SK-N-SH treated with all-trans-retinoic acid at 6 μM for 48 hours (cell line): ENCODE results near the gene ACADSB.

Experiments used
- ATAC-seq: fragments of 200-7000 bp; cut with Tn5 transposase; 3 replicates; pipeline ENCODE4 v1.9.1; 2020; ENCODE audit warnings: mild to moderate bottlenecking, moderate library complexity
- ARNTL ChIP-seq: fragments of 450-650 bp; formaldehyde crosslinking; IDR thresholded peaks from 2 replicates; pipeline ENCODE4 v1.5.0; 2020; ENCODE audit warnings: low read depth, mild to moderate bottlenecking, moderate library complexity, borderline replicate concordance
- BACH2 ChIP-seq: fragments of 250-450 bp; sonication (Bioruptor Pico); IDR thresholded peaks from 2 replicates; pipeline ENCODE4 v1.9.0; 2021; ENCODE audit warnings: mild to moderate bottlenecking, borderline replicate concordance
- CREB5 ChIP-seq: fragments of 250-450 bp; sonication (Bioruptor Pico); IDR thresholded peaks from 2 replicates; pipeline ENCODE4 v1.5.1; 2020; ENCODE audit warnings: low read depth, mild to moderate bottlenecking, moderate library complexity
- CSDC2 ChIP-seq: fragments of 250-450 bp; sonication (Bioruptor Pico); IDR thresholded peaks from 2 replicates; pipeline ENCODE4 v1.5.0; 2020; ENCODE audit warnings: mild to moderate bottlenecking, moderate library complexity
- CSRNP3 ChIP-seq: fragments of 250-450 bp; sonication (Bioruptor Pico); IDR thresholded peaks from 2 replicates; pipeline ENCODE4 v1.5.1; 2021; ENCODE audit warnings: mild to moderate bottlenecking, moderate library complexity
- ESRRG ChIP-seq: fragments of 250-450 bp; sonication (Bioruptor Pico); IDR thresholded peaks from 2 replicates; pipeline ENCODE4 v1.6.1; 2021; ENCODE audit warnings: mild to moderate bottlenecking
- GLIS3 ChIP-seq: fragments of 250-450 bp; sonication (Bioruptor Pico); IDR thresholded peaks from 2 replicates; pipeline ENCODE4 v1.5.0; 2020; ENCODE audit warnings: mild to moderate bottlenecking, moderate library complexity
- ISL1 ChIP-seq: fragments of 250-450 bp; sonication (Bioruptor Pico); IDR thresholded peaks from 2 replicates; pipeline ENCODE4 v2.1.2; 2022; ENCODE audit warnings: mild to moderate bottlenecking, moderate library complexity
- OSR1 ChIP-seq: fragments of 250-450 bp; sonication (Bioruptor Pico); IDR thresholded peaks from 2 replicates; pipeline ENCODE4 v1.8.0; 2022; ENCODE audit warnings: moderate library complexity, mild to moderate bottlenecking, inconsistent platforms
- POU6F1 ChIP-seq: fragments of 250-450 bp; sonication (Bioruptor Pico); IDR thresholded peaks from 2 replicates; pipeline ENCODE4 v1.8.0; 2021; ENCODE audit warnings: low read depth, mild to moderate bottlenecking, moderate library complexity, borderline replicate concordance
- PPARA ChIP-seq: fragments of 250-450 bp; sonication (Bioruptor Pico); IDR thresholded peaks from 2 replicates; pipeline ENCODE4 v1.5.0; 2020; ENCODE audit warnings: mild to moderate bottlenecking, borderline replicate concordance
- RARB ChIP-seq: fragments of 250-450 bp; sonication (Bioruptor Pico); IDR thresholded peaks from 2 replicates; pipeline ENCODE4 v1.8.0; 2021; ENCODE audit warnings: mild to moderate bottlenecking, moderate library complexity
- SNAI2 ChIP-seq: fragments of 250-450 bp; sonication (Bioruptor Pico); IDR thresholded peaks from 2 replicates; pipeline ENCODE4 v1.5.0; 2020; ENCODE audit warnings: mild to moderate bottlenecking, moderate library complexity
- TCF4 ChIP-seq: fragments of 250-450 bp; sonication (Bioruptor Pico); IDR thresholded peaks from 2 replicates; pipeline ENCODE4 v1.8.0; 2021; ENCODE audit warnings: mild to moderate bottlenecking, moderate library complexity, borderline replicate concordance
- TOX ChIP-seq: fragments of 250-450 bp; sonication (Bioruptor Pico); IDR thresholded peaks from 2 replicates; pipeline ENCODE4 v1.8.0; 2021; ENCODE audit warnings: mild to moderate bottlenecking, moderate library complexity, borderline replicate concordance
- TSHZ2 ChIP-seq: fragments of 250-450 bp; sonication (Bioruptor Pico); IDR thresholded peaks from 2 replicates; pipeline ENCODE4 v1.5.0; 2020; ENCODE audit warnings: mild to moderate bottlenecking, moderate library complexity
- ZC3H10 ChIP-seq: fragments of 250-450 bp; sonication (Bioruptor Pico); IDR thresholded peaks from 2 replicates; pipeline ENCODE4 v1.5.1; 2021; ENCODE audit warnings: mild to moderate bottlenecking, moderate library complexity
- ZFP30 ChIP-seq: fragments of 450-650 bp; formaldehyde crosslinking; IDR thresholded peaks from 2 replicates; pipeline ENCODE4 v1.5.0; 2022; ENCODE audit warnings: mild to moderate bottlenecking, moderate library complexity
- ZNF565 ChIP-seq: fragments of 450-650 bp; formaldehyde crosslinking; conservative IDR thresholded peaks from 2 replicates; pipeline ENCODE4 v1.5.0; 2020; ENCODE audit warnings: low read depth, mild to moderate bottlenecking, moderate library complexity
- ZNF70 ChIP-seq: fragments of 450-650 bp; formaldehyde crosslinking; IDR thresholded peaks from 2 replicates; pipeline ENCODE4 v1.5.0; 2020; ENCODE audit warnings: mild to moderate bottlenecking, moderate library complexity
- ZNF8 ChIP-seq: fragments of 450-650 bp; formaldehyde crosslinking; IDR thresholded peaks from 2 replicates; pipeline ENCODE4 v1.5.0; 2020; ENCODE audit warnings: mild to moderate bottlenecking, moderate library complexity

ACADSB gene

GRCh38 chr10:123008355-123009104, at the start of gene ACADSB, which contains the start of gene IKZF5:
Gene ACADSB (plus strand): TSS chr10:123009006. CDS start chr10:123009030, 24 bp downstream.
Gene IKZF5 (minus strand): TSS chr10:123008795. CDS start chr10:122998625, 10,170 bp downstream.
- TF ChIP-seq PPARA = no peak
- no peak for TF ChIP-seq ZFP30
- no peak for TF ChIP-seq ZNF8 (CRISPR knock-in tag)
- no peak for TF ChIP-seq TCF4 (CRISPR knock-in tag)
- no peak for TF ChIP-seq CSRNP3 (CRISPR knock-in tag)
- peak; percentile 97 for ATAC-seq

- TF ChIP-seq ESRRG (CRISPR knock-in tag) (no peak), TOX (CRISPR knock-in tag) (no peak), ZNF70 (no peak), GLIS3 (no peak)
- no peak for ATAC-seq
These were observed 46.4 kb upstream of the ACADSB start for GRCh38 chr10:122962405-122962804.

- no peak for TF ChIP-seq CREB5 (CRISPR knock-in tag)
- TF ChIP-seq CSDC2 (CRISPR knock-in tag) = no peak
- TF ChIP-seq BACH2 (CRISPR knock-in tag) = no peak
- no peak for TF ChIP-seq ZNF565
- TF ChIP-seq ESRRG (CRISPR knock-in tag) = no peak
- no peak for TF ChIP-seq RARB (CRISPR knock-in tag)
- no peak for TF ChIP-seq ZNF8 (CRISPR knock-in tag)
- TF ChIP-seq TCF4 (CRISPR knock-in tag) = no peak
- no peak for TF ChIP-seq TOX (CRISPR knock-in tag)
- TF ChIP-seq PPARA = no peak
- TF ChIP-seq ZFP30 = no peak
- TF ChIP-seq ARNTL (CRISPR knock-in tag) = no peak
- no peak for ATAC-seq
These were observed 41.9 kb upstream of the ACADSB start for GRCh38 chr10:122966879-122967278.

GRCh38 chr10:122968698-122969097, 40.1 kb upstream of the ACADSB start:
- TF ChIP-seq ISL1 (CRISPR knock-in tag) (no peak), TSHZ2 (CRISPR knock-in tag) (no peak), ZFP30 (no peak), CSRNP3 (CRISPR knock-in tag) (no peak), BACH2 (CRISPR knock-in tag) (no peak), ZC3H10 (CRISPR knock-in tag) (no peak), CSDC2 (CRISPR knock-in tag) (no peak), ZNF565 (no peak), TOX (CRISPR knock-in tag) (no peak), ZNF70 (no peak), TCF4 (CRISPR knock-in tag) (no peak), OSR1 (no peak), RARB (CRISPR knock-in tag) (no peak), ZNF8 (CRISPR knock-in tag) (no peak), SNAI2 (no peak), ARNTL (CRISPR knock-in tag) (no peak), PPARA (no peak), POU6F1 (CRISPR knock-in tag) (no peak)

More at GRCh38 chr10:122968698-122969097, 40.1 kb upstream of the ACADSB start:
- no peak for ATAC-seq
